GM21381 (cell line): Measurements from ENCODE around the gene CCDC183.
"Not testable (repeated sequence)": the region's sequence is repeated elsewhere in the genome, so short reads cannot be mapped to it uniquely, and the experiment has no call there.

ENCODE experiments used
- ATAC-seq: cut with Tn5 transposase; IDR thresholded peaks from one replicate; pipeline ENCODE4 v1.9.1; 2021; ENCODE audit warnings: mild to moderate bottlenecking, moderate library complexity; ENCODE audit not compliant: unreplicated experiment

CCDC183 gene

GRCh38 chr9:136799079-136799853 lies 3.1 kb downstream of the CCDC183 start:
- ATAC-seq: no peak

- peak; percentile 48 for ATAC-seq
Observed at GRCh38 chr9:136799854-136800657, 3.9 kb downstream of the CCDC183 start.

- ATAC-seq: no peak
Observed at GRCh38 chr9:136802321-136802720, 6.2 kb downstream of the CCDC183 start.

- not testable (repeated sequence) for ATAC-seq
Observed at GRCh38 chr9:136803009-136803550, 6.9 kb downstream of the CCDC183 start.

GRCh38 chr9:136803551-136804508 lies 7.7 kb downstream of the CCDC183 start:
- no peak for ATAC-seq

GRCh38 chr9:136804509-136805206 lies 8.5 kb downstream of the CCDC183 start:
- no peak for ATAC-seq

GRCh38 chr9:136805207-136805740 lies 9.1 kb downstream of the CCDC183 start:
- no peak for ATAC-seq

GRCh38 chr9:136806067-136806466 lies 9.9 kb downstream of the CCDC183 start:
- no peak for ATAC-seq

GRCh38 chr9:136806631-136807201 lies 10.6 kb downstream of the CCDC183 start:
- ATAC-seq: no peak

GRCh38 chr9:136807281-136808074 lies 11.3 kb downstream of the CCDC183 start, which contains the start of gene RABL6:
Gene RABL6, plus strand, starts transcription at chr9:136807948. Its CDS starts 249 bp downstream, at chr9:136808197.
- peak; percentile 69 for ATAC-seq

GRCh38 chr9:136808075-136808805 lies 12.1 kb downstream of the CCDC183 start:
- peak; percentile 32 for ATAC-seq

- no peak for ATAC-seq
Observed at GRCh38 chr9:136808806-136809158, 12.6 kb downstream of the CCDC183 start.

- ATAC-seq: no peak
Observed at GRCh38 chr9:136814725-136815421, 18.7 kb downstream of the CCDC183 start.

- ATAC-seq: no peak
Observed at GRCh38 chr9:136815422-136815782, 19.3 kb downstream of the CCDC183 start.

- ATAC-seq: no peak
Observed at GRCh38 chr9:136820971-136821825, 25.1 kb downstream of the CCDC183 start.

- no peak for ATAC-seq
Observed at GRCh38 chr9:136821826-136822544, 25.8 kb downstream of the CCDC183 start.
